Measurements from ENCODE around the gene HOXB2.
"Not testable (repeated sequence)": the region's sequence is repeated elsewhere in the genome, so short reads cannot be mapped to it uniquely, and the experiment has no call there.

HOXB2 gene

DNA sequence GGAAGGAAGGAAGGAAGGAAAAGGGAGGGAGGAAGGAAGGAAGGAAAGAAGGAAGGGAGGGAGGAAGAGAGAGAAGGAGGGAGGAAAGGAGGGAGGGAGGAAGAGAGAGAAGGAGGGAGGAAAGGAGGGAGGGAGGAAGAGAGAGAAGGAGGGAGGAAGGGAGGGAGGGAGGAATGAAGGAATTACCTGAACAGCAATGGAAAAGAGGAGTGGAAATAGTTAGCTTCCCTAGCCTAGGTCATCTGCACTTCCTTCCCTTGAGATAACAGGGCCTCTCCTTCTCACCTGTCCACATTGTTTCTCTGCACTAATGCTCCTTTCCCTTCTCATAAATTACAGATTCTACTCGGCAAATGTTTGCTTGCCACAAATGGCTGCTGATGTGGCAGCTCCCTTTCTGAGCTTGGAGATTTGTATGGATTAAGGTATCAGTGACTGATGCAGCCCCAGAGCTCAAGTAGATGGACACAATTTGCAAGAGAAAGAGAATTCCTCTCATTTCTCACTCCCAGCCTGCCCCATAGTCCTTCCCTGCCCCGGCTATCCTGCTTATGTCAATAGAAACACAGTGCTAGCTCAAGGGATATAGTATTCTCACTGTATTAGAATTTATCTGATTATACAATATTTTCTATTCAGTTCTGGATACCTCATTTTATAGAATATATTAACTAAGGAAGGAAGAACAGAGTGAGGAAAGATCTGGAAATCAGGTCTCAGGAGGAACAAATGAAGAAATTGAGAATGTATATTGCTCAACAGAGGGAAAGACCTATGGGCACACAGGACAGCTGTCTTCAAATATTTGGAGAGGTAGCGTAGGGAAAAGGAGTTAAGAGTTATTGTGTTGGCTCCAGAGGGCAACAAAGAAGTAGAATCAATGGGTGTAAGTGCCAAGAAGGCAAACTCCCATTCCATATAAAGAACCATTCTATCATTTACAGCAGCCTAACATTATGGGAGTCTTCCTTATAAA lies 28.7 kb downstream of the HOXB2 start:
- no peak for DNase-seq (ENCODE audit: low read depth in 2 of 2)

- DNase-seq (ENCODE audit: low read depth in 2 of 2): no peak
Measured at GRCh38 chr17:48514477-48514876, 30.4 kb downstream of the HOXB2 start.

GRCh38 chr17:48513666-48514455 lies 31.0 kb downstream of the HOXB2 start:
- no peak for DNase-seq (ENCODE audit: low read depth in 2 of 2)

- no peak for DNase-seq (ENCODE audit: low read depth in 2 of 2)
Measured at GRCh38 chr17:48513097-48513496, 31.8 kb downstream of the HOXB2 start.

GRCh38 chr17:48510761-48511604 lies 33.9 kb downstream of the HOXB2 start:
- DNase-seq (ENCODE audit: low read depth in 2 of 2): peak in 1 of 2 experiments; percentile 3

DNA sequence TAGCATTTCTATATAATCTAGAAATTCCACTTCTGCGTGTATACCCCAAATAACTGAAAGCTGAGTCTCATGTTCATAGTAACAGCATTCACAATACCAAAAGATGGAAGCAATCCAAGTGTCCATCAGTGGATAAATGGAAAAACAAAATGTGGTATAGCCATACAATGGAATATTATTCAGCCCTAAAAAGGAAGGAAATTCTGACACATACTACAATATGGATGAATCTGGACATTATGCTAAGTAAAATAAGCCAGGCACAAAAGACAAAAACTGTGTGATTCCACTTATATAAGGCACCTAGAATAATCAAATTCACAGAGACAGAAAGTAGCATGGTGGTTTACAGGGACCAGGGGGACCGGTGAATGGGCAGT lies 34.5 kb downstream of the HOXB2 start:
- no peak for DNase-seq (ENCODE audit: low read depth in 2 of 2)

DNA sequence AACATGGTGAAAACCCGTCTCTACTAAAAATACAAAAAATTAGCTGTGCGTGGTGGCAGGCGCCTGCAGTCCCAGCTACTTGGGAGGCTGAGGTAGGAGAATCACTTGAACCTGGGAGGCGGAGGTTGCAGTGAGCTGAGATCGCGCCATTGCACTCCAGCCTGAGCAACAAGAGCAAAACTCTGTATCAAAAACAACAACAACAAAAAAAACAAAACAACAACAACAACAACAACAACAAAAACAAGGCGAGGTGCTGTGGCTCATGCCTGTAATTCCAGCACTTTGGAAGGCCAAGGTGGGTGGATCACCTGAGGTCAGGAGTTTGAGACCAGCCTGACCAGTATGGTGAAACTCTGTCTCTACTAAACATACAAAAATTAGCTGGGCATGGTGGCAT lies 35.2 kb downstream of the HOXB2 start:
- DNase-seq (ENCODE audit: low read depth in 2 of 2): not testable (repeated sequence)

- no peak for DNase-seq (ENCODE audit: low read depth in 2 of 2)
Measured at GRCh38 chr17:48506246-48506645, 38.7 kb downstream of the HOXB2 start.

- DNase-seq (ENCODE audit: low read depth in 2 of 2): peak in 1 of 2 experiments; percentile 8
Measured at GRCh38 chr17:48505788-48506187, 39.1 kb downstream of the HOXB2 start.

- no peak for DNase-seq (ENCODE audit: low read depth in 2 of 2)
Measured at GRCh38 chr17:48504953-48505352, 40.0 kb downstream of the HOXB2 start.

DNA sequence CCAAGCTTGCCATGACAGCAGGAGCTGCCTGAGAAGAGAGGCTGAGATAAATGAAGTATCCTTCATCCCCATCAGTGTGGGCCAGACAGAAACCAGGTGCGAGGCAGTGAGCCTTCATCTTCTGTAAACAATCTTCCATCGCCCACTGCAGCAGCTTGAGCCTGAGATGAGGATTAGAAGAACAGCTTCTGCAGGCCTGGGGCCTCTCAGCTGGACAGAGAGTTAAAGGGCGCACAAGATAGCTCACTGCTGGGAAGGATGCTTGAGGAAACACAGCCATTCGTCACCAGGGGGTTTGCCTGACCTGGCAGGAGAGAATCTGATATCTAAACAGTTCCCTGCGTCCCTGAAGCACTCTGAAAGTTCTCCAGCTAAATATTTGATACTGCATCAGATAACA lies 41.2 kb downstream of the HOXB2 start:
- no peak for DNase-seq (ENCODE audit: low read depth in 2 of 2)

DNA sequence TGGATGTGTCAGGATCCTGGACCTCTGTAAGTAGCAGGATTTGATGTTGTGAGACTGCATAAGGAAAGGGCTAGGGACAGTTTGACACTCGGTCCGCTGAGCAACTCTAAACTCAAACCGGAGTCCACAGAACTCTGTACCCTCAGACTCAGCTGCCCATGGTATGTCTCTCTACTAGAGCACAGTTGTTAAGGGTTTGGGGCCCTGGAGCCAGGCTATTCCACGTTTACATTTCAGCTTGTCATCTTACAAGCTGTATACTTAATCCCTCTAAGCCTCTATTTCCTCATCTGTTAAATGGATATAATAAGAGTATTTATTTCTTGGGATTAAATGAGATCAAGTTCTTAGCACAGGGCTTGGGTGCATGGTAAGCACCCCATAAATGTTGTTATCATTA lies 42.0 kb downstream of the HOXB2 start:
- no peak for DNase-seq (ENCODE audit: low read depth in 2 of 2)

DNA sequence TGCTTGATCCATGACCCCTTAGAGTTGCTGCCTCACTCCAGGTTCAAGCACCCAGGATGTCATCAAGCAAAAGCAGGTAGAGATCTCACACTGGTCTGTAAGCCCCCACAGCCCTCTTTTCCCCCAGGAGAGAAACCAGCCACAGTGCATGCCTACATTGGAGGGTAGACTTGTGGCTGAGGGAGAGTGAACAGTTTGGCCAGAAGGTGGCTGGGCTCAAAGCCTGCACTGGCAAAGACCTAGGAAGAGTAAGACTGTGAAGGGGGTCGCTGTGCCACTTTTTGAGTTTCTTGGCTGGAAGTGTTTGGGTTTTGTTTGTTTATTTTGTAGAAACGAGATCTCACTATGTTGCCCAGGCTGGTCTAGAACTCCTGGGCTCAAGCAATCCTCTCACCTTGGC lies 42.6 kb downstream of the HOXB2 start:
- DNase-seq (ENCODE audit: low read depth in 2 of 2): no peak

DNA sequence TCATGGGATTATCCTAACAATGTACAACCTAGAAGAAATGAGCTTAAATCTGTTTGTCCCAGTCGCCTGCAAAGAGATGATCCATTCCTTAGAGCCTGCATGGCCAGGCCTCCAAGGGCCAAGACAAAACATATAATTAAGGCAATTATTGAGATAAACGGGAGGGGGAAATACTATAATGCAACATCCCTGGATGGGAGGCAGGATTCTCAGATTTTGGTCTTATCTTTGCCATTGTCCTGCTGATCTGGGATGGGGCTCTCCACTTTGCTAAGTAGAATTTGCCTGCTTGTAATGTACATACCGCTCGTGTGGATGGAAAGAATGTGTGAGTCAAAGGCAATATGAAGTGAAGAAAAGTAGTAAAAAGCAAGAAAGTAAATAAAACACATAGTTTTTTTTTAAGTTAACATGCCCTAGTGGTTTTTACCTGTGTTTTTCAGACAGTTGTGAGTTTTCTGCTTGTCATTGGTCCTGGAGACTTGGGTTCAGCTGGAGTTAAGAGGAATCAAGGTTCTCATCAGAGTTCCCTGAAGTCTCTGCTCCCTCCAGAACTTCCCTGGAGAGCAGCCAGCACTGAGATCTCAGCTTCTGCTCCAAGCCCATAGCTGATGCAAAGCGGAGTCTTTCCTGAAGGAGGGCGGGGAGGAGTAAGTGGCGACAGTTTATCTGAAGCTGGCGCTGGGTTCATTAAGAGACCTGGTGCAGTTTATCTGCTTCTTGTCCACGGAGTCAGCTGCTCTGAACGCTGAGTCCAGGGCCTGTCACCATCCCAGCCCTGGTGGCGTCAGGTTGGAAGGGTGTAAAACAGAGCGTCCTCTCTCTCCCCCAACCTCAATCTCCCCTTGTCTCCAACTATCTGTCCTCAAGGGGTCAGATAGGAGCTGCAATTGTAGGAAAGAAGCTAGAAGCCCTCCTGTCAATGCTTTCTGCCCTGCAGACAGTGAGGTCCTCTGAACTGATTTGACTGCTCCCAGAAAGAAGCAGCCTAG lies 44.2 kb downstream of the HOXB2 start:
- DNase-seq (ENCODE audit: low read depth in 2 of 2): no peak

- no peak for DNase-seq (ENCODE audit: low read depth in 2 of 2)
Measured at GRCh38 chr17:48499735-48500434, 45.0 kb downstream of the HOXB2 start.

DNA sequence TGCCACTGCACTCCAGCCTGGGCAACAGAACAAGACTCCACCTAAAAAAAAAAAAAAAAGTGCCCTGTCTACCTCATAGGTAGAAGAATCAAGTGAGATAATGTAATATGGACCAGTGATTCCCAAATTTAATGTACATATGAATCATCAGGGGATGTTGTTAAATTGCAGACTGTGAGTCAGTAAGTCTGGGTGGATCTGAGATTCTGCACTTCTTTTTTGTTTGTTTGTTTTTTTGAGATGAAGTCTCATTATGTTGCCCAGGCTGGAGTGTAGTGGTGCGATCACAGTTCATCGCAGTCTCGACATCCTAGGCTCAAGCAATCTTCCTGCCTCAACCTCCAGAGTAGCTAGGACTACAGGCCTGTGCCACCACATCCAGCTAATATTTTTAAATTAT lies 45.7 kb downstream of the HOXB2 start:
- no peak for DNase-seq (ENCODE audit: low read depth in 2 of 2)

DNA sequence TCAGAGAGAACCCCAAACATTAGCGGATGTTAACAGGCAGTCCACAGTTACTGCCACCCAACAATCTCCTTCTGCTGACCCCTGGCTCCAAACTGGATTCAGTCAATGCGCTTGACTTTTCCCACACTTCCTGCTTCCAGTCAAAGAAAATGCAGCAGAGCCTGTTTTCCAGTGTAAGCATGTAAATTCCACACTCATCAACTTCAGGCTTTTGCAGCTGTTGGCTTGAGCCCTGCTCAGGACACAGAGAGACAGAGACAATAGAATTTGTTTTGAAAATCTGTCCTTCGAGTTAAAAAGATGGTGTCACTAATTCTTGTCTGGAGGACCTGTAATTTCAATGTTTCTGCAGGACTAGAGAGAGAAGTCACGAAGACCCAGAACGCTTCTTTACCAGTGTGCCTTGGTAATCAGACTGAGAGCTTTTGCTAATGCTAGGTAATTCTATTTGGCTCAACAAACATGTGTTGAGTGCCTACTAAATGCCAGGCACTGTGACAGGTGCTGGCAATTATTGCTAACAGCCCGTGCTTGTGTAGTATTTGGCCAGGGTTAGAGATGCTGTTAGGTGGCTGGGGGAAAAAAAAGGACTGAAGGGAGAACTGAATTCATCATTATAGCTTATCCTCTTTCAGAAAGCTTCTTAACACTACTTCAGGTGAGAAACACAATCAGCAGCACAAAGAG lies 46.6 kb downstream of the HOXB2 start:
- DNase-seq (ENCODE audit: low read depth in 2 of 2): no peak

GRCh38 chr17:48497103-48497502 lies 47.8 kb downstream of the HOXB2 start:
- no peak for DNase-seq (ENCODE audit: low read depth in 2 of 2)

- DNase-seq (ENCODE audit: low read depth in 2 of 2): no peak
Measured at GRCh38 chr17:48494335-48494734, 50.6 kb downstream of the HOXB2 start.
